GM21786 (cell line): ENCODE data around the gene VHLL.
A peak's percentile ranks its signal among the peaks of the same experiment; 100 is the strongest.

ENCODE experiments used
- ATAC-seq: cut with Tn5 transposase; IDR thresholded peaks from one replicate; pipeline ENCODE4 v1.9.1; 2021; ENCODE audit not compliant: unreplicated experiment

The VHLL gene

GRCh38 chr1:156291226-156292061 is 7.7 kb downstream of the VHLL start:
- no peak for ATAC-seq

GRCh38 chr1:156289857-156290256 is 9.2 kb downstream of the VHLL start:
- no peak for ATAC-seq

DNA sequence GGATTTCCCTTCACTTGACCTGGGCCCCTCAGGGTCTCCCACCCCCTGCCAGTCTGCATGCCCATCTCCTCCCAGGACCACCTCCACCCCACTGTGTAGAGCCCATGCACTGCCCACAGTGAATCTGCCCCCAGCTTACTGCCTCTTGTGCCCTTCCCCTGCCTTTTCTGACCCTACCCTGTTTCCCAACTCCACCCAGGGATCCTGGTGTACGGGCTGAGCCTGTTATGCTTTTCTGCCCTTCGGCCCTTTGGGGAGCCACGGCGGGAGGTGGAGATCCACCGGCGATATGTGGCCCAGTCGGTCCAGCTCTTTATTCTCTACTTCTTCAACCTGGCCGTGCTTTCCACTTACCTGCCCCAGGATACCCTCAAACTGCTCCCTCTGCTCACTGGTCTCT is 13.0 kb downstream of the VHLL start:
- ATAC-seq = no peak

- no peak for ATAC-seq
Measured at GRCh38 chr1:156285437-156285836, 13.7 kb downstream of the VHLL start.

DNA sequence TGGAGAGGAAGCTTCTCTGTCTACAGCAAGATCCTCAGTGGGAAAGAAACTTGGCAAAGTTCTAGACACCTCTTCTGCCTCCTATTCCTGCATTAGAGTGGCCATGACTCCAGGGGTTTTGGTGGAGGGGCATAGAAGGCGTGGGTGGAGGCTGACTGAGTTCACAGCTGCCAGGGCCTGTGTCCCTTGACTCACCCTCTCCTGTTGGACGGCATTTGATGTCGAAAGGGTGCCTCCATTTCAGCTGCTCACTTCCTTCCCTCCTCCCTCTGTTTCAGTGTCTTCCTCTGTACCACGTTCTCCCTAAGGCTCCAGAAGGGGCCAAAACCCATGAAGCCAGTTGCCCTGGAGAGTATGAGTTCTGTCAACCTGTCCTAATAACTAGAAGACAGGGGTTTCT is 14.3 kb downstream of the VHLL start:
- ATAC-seq = no peak

DNA sequence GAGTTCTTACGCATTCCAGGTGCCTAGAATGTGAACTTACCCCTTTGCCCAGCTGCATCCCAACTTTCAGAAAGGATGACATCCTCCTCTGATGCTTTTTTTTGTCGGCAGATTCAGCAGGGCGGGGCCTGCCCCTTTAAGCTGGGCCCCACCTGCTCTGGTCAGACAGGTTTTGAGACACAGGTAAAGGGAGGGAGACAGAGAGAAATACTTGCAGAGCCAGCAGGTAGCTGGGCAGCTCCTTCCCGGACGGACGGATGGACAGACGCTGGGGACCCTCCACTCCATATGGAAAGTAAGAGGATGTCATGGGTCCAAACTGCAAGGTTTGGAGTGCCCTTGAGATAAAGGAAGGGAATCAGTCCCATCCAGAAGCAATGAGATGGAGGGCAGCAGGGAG is 15.0 kb downstream of the VHLL start, which contains the start of gene TMEM79:
Gene TMEM79 (plus strand): TSS at position 214 of the 400 bp plus-strand sequence. CDS start 902 bp downstream, outside the sequence.
- ATAC-seq = no peak

- no peak for ATAC-seq
Measured at GRCh38 chr1:156283521-156283920, 15.6 kb downstream of the VHLL start.

DNA sequence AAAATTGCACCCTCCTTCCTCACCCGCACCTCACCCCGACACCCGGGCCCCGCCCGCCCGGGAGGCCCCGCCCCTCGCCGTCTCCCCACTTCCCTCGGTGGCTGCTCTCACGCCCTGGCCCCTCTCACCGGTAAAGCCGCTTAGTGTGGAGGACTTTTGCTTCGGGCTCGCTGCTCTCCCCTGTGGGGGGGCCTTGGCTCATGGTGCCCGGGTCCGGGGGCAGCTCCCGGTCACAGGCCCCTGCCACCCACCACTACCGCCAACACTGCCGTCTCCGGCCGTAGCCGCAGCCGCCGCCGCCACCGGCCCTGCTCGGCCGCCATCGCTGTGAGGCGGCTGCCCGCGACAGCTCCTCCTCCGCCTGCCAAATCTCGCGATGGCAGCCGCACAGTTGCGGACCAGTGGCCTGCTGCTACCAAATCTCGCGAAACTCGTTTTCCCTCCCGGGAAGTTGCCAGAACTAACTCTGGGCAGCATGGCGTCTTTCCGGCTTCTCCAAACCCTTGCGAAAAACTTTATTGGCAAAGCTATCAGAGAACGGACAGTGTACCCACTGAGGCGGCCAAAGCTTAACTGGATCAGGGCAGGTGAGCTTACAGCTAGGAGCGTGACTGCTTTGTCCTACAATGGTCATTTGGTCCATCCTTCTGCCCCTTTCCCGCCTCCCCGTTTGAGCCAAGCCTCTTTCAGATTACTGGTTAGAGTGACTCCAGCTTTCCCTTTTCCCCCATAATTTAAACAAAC is 16.5 kb downstream of the VHLL start, which contains the start of gene SMG5:
Gene SMG5 (minus strand): TSS at position 347 of the 744 bp plus-strand sequence. CDS start 145 bp downstream, at position 202.
- ATAC-seq = peak; percentile 74

GRCh38 chr1:156281693-156282478 is 17.2 kb downstream of the VHLL start:
- ATAC-seq = peak; percentile 1

GRCh38 chr1:156281281-156281680 is 17.8 kb downstream of the VHLL start:
- ATAC-seq = peak; percentile 66

GRCh38 chr1:156279837-156280236 is 19.3 kb downstream of the VHLL start:
- ATAC-seq = no peak

GRCh38 chr1:156276966-156277381 is 22.1 kb downstream of the VHLL start:
- ATAC-seq = no peak

DNA sequence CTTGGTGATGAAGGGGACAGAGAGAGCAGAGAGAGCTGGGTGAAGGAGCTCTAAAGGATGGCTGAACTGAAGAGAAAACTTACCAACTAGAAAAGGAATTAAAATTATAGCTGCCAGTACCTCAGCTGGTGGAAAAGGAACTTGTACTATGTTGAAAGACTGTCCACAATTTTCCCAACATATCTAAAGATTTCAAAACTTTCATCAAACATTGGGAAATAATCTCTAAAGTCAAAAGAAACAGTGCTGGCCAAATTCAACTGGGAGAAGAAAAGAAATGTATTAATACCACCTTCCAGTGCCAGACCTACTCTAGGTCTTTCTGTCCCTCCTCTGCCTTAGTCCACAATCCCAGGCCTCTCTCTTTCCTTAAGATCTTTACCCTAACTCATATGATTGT is 22.6 kb downstream of the VHLL start:
- ATAC-seq = no peak

GRCh38 chr1:156270314-156270713 is 28.8 kb downstream of the VHLL start:
- no peak for ATAC-seq

DNA sequence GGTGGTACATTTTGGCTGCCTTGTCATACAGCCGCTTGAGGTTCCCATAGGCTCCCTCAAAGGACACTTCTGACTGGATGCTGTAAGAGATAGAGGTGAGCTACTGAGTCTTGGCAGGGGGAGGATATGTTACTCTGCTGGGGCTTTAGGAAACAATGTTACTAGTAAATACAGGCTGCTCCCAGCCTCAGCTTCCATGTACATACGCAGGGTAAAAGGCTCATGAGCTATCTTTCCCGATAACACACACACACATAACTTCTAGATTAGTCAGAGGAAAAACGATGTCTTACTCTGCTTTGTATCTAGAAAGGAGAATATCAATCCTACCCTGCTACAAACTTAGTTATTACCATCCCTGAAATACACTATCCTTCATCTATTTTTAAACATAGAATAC is 30.8 kb downstream of the VHLL start:
- ATAC-seq = no peak

GRCh38 chr1:156266051-156266450 is 33.1 kb downstream of the VHLL start:
- no peak for ATAC-seq

DNA sequence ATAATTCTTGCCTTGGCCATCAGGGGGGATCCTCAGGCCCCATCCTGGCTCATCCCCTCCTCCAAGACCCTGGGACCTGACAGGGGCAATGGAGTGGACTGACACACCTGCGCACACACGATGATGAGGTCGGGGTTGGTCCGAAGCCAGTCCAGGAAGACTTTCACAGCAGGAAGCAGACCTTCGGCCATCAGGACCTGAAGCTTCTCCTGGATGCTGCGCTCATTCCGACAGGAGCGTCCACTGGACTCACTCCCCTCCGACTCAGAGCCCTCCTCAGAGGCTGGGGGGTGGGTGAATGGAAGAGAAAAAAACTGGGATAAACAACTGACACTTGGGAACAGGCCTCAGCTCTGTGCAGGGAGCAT is 35.8 kb downstream of the VHLL start:
- ATAC-seq = no peak

GRCh38 chr1:156262461-156263287 is 36.4 kb downstream of the VHLL start:
- no peak for ATAC-seq

DNA sequence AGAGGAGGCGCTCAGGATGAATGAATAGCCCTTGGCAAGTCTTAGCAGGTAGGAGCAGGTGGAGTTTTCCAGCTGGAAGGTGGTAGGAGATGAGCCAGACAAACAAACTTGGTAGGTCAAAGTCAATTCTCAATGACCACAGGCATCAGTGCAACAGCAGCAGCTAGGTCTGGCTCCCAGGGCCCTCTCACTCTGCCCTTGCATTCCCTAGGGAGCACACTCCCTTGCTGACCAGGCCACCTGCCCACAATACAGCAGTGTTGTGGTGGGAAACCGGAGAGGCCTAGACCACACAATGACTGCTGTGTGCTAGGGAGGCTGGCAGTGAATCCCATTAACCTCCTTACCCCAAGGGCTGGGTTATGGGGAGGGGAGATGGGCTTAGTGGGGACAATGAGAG is 38.2 kb downstream of the VHLL start:
- ATAC-seq = no peak

- ATAC-seq = no peak
Measured at GRCh38 chr1:156259805-156260204, 39.3 kb downstream of the VHLL start.
